Esophagus muscularis mucosa (tissue), 4 donors: ENCODE results near the gene IQCN.

Experiments used
- EP300 ChIP-seq: sonication (generic); formaldehyde crosslinking; IDR thresholded peaks from one replicate; pipeline ENCODE4 v1.6.1; 2017; ENCODE audit warnings: antibody characterized with exemption
- POLR2A ChIP-seq: fragments of 450-650 bp; IDR thresholded peaks from one replicate; pipeline ENCODE4 v1.6.1; 2017; ENCODE audit warnings: antibody characterized with exemption, moderate library complexity, mild to moderate bottlenecking, low read depth
- POLR2AphosphoS5 ChIP-seq, 2 donors: sonication (generic); formaldehyde crosslinking; IDR thresholded peaks; one replicate each; pipeline ENCODE4 v1.6.1; 2017; ENCODE audit warnings: antibody characterized with exemption in 2 of 2
- TF ChIP-seq, protein P1 (sequence below), 3 experiments: fragments of 200-600 bp in 2 of 3; fragments of 450-650 bp in 1 of 3; sonication (generic) in 2 of 3; IDR thresholded peaks; one replicate each; pipeline ENCODE4 v1.5.1; 2017 to 2019; ENCODE audit warnings: antibody characterized with exemption in 3 of 3, mild to moderate bottlenecking in 2 of 3, moderate library complexity in 1 of 3

DNA sequence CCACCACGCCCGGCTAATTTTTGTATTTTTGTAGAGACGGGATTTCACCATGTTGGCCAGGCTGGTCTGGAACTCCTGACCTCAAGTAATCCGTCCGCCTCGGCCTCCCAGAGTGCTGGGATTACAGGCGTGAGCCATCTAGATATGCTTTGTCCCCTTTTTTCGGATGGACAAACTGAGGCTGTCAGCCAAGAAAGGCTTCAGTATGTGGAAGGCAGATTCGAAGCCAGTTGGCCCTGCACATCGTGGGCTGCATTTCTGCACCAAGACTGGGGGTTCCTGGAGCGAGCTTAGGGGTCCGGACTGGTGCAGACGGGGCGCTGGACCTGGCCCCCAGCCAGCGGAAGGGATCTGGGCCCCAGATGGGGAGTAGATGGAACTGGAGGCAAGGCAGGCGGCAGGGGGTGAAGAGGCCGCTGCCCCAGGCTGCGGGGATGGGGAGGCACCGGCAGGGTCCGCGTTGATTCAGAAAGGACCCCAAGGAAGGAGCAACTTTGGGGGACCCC, 16.8 kb upstream of the IQCN start:
- TF ChIP-seq POLR2AphosphoS5 (IDR thresholded peaks at IDR 0.05): no peak
- no peak for TF ChIP-seq POLR2A
- TF ChIP-seq, protein P1, sequence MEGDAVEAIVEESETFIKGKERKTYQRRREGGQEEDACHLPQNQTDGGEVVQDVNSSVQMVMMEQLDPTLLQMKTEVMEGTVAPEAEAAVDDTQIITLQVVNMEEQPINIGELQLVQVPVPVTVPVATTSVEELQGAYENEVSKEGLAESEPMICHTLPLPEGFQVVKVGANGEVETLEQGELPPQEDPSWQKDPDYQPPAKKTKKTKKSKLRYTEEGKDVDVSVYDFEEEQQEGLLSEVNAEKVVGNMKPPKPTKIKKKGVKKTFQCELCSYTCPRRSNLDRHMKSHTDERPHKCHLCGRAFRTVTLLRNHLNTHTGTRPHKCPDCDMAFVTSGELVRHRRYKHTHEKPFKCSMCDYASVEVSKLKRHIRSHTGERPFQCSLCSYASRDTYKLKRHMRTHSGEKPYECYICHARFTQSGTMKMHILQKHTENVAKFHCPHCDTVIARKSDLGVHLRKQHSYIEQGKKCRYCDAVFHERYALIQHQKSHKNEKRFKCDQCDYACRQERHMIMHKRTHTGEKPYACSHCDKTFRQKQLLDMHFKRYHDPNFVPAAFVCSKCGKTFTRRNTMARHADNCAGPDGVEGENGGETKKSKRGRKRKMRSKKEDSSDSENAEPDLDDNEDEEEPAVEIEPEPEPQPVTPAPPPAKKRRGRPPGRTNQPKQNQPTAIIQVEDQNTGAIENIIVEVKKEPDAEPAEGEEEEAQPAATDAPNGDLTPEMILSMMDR (IDR thresholded peaks at IDR 0.05): no peak
- no peak for TF ChIP-seq EP300
